BLaER1 (cell line): ENCODE measurements around the gene TSPAN18.

ENCODE experiments used
- H3K27ac ChIP-seq: shearing (Covaris generic); formaldehyde crosslinking; 2 replicates; pipeline ENCODE4 v1.8.1; 2022
- H3K27me3 ChIP-seq: shearing (Covaris generic); formaldehyde crosslinking; 2 replicates; pipeline ENCODE4 v1.8.1; 2022
- H3K36me3 ChIP-seq: shearing (Covaris generic); formaldehyde crosslinking; 2 replicates; pipeline ENCODE4 v1.8.1; 2022
- H3K4me1 ChIP-seq: shearing (Covaris generic); formaldehyde crosslinking; 2 replicates; pipeline ENCODE4 v1.8.1; 2022
- H3K4me2 ChIP-seq: shearing (Covaris generic); formaldehyde crosslinking; 2 replicates; pipeline ENCODE4 v1.8.1; 2022
- H3K4me3 ChIP-seq: shearing (Covaris generic); formaldehyde crosslinking; 2 replicates; pipeline ENCODE4 v1.8.1; 2022
- H3K9ac ChIP-seq: shearing (Covaris generic); formaldehyde crosslinking; 2 replicates; pipeline ENCODE4 v1.8.1; 2022
- H3K9me3 ChIP-seq: shearing (Covaris generic); formaldehyde crosslinking; 2 replicates; pipeline ENCODE4 v1.8.1; 2022
- H4K20me1 ChIP-seq: shearing (Covaris generic); formaldehyde crosslinking; 2 replicates; pipeline ENCODE4 v1.8.1; 2022
- Cebpa-rat ChIP-seq: shearing (Covaris generic); IDR thresholded peaks from 2 replicates; pipeline ENCODE4 v1.8.1; 2022

TSPAN18 gene

DNA sequence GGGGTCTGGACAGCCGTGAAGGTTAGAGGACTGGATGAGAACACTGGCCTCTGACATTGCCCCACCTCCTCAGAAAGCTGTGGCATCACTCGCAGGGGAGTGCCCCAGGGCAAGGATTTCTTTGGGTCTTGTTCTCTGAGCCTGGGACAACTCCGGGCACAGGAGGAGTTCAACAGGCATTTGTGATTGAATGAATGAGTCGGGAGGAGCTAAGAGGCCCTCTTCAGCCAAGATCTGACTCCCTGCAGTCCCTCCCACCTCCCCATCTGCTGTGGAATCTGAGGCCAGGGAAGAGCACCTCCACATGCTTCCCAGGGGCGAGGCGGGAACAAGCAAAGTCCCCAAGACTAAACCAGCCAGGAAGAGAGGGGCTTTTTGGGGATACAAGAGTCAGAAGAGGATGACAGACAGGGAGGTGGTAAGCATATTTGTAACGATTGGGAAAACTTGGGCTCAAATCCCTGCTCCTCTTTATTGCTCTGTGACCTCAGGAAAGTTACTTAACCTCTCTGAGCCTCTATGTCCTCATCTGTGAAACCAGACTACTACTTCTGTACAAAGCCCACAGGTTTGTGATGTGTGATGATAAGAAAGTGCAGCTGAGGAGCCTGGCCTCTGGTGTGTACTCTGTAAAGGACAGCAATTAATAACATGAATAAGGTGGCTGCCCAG is 217.6 kb downstream of the TSPAN18 start:
- Histone ChIP-seq H3K4me1 (peaks cover 97% of the 10 kb centered on the region), H3K27me3 (no peaks in the 10 kb centered on the region), H3K27ac (peak overlapping the region; percentile 91), H3K36me3 (peaks cover 22% of the 10 kb centered on the region), H3K4me2 (peak overlapping the region; percentile 99), H4K20me1 (peaks cover 88% of the 10 kb centered on the region), H3K4me3 (no peak overlapping the region), H3K9me3 (no peaks in the 10 kb centered on the region), H3K9ac (peak overlapping the region; percentile 61)
- TF ChIP-seq Cebpa-rat: no peak

DNA sequence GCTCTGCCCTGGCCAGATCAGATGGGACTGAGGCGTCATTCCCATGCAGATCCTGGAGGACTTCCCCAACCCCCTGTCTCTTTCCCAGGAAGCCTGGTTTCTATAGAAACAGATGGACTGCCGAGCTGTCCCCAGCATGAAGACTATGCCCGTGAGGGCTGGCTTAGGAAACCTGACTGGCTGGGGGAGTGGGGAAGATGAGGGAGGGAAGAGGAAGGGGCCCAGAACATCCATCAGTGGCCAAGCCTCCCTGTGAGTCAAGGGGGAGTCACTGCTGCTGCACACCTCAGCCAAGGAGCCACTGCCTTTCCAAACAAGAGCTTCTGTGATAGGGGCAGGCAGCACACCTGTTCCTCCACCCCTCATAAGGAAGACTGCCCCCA is 218.1 kb downstream of the TSPAN18 start:
- Histone ChIP-seq H3K27me3 (no peaks in the 10 kb centered on the region), H3K4me3 (no peak overlapping the region), H3K27ac (peak overlapping the region; percentile 91), H3K4me1 (peaks cover 92% of the 10 kb centered on the region), H3K36me3 (peaks cover 16% of the 10 kb centered on the region), H3K4me2 (peak overlapping the region; percentile 99), H4K20me1 (peaks cover 83% of the 10 kb centered on the region), H3K9me3 (no peaks in the 10 kb centered on the region), H3K9ac (peak overlapping the region; percentile 47)
- no peak for TF ChIP-seq Cebpa-rat

DNA sequence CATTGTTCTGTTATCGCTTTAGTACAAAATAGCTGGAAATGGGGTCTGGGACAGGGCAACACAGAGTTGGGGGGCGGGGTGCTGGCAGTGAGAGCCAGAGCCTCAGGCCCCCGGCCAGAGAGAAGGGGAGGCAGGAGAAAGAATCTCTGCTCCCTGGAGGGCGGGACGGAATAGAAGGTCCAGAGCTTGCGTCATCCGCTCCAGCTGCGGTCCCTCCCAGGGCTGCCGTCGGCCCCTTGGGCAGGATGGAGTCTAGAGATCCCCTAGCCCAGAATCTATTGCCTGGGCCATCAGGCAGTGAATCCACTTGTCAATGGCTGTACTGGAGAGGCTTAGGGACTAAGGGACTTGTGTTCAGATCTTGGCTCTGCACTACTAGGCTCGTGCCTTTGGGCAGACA is 218.9 kb downstream of the TSPAN18 start:
- Histone ChIP-seq H3K4me2 (peak overlapping the region; percentile 99), H4K20me1 (peaks cover 75% of the 10 kb centered on the region), H3K27me3 (no peaks in the 10 kb centered on the region), H3K4me1 (peaks cover 84% of the 10 kb centered on the region), H3K9ac (peak overlapping the region; percentile 47; the same call in 1 of the 2 replicates), H3K9me3 (no peaks in the 10 kb centered on the region), H3K36me3 (peaks cover 8% of the 10 kb centered on the region), H3K4me3 (0 out of 2 replicates have a peak overlapping the region, but pooled peaks have one; percentile 15), H3K27ac (peak overlapping the region; percentile 91)
- no peak for TF ChIP-seq Cebpa-rat

DNA sequence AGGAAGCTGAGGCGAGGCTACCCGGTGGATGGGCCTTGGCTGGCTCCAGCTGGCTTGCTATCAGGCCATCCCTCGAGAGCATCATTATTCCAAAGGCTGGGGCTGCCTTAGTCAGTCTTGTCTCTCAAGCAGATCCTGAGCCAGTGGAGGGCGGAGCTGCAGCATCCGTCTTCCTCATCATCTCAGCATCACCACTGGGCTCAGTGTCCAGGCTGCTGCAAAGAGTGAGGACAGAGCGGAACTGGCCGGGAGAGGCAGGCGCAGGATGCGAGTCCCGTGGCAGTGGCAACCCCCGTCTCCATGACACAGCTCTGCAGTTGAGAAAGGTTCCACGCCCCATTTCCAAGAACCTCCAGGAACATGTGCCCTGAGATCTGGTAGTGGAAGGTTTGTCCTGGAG is 219.5 kb downstream of the TSPAN18 start:
- no peak overlapping the region for H3K4me3 ChIP-seq
- peak overlapping the region; percentile 67 for H3K9ac ChIP-seq
- H3K4me2 ChIP-seq: peak overlapping the region; percentile 99
- peak overlapping the region; percentile 91 for H3K27ac ChIP-seq
- peaks cover 69% of the 10 kb centered on the region for H4K20me1 ChIP-seq
- no peaks in the 10 kb centered on the region for H3K27me3 ChIP-seq
- H3K9me3 ChIP-seq: no peaks in the 10 kb centered on the region
- 0 out of 2 replicates have a peak, but pooled peaks cover 4% of the 10 kb centered on the region for H3K36me3 ChIP-seq
- peaks cover 82% of the 10 kb centered on the region for H3K4me1 ChIP-seq
- TF ChIP-seq Cebpa-rat: no peak

DNA sequence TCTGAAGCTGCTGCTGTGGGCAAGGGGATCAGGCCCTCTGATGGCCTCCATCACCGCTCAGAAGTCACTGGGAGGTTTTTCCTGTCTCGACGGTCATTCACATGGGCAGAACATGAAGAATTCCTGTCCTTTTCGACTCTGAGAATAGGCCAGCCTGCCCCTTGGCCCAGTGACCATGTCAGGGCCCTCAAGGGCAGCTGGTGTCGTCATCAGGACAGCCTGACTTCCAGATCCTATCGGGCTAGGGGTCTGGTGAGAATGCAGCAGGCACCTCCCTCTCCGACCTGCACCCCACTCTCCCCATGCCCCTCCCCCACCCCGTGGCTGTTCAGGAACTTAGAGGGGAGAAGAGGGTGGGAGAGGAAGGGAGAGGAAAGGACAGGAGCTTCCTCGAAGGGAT is 220.4 kb downstream of the TSPAN18 start:
- Histone ChIP-seq H3K27ac (peak overlapping the region; percentile 91), H3K9me3 (no peaks in the 10 kb centered on the region), H3K27me3 (no peaks in the 10 kb centered on the region), H3K9ac (peak overlapping the region; percentile 67), H4K20me1 (peaks cover 66% of the 10 kb centered on the region), H3K4me2 (peak overlapping the region; percentile 99), H3K4me3 (no peak overlapping the region), H3K36me3 (0 out of 2 replicates have a peak, but pooled peaks cover 4% of the 10 kb centered on the region), H3K4me1 (peaks cover 82% of the 10 kb centered on the region)
- no peak for TF ChIP-seq Cebpa-rat

DNA sequence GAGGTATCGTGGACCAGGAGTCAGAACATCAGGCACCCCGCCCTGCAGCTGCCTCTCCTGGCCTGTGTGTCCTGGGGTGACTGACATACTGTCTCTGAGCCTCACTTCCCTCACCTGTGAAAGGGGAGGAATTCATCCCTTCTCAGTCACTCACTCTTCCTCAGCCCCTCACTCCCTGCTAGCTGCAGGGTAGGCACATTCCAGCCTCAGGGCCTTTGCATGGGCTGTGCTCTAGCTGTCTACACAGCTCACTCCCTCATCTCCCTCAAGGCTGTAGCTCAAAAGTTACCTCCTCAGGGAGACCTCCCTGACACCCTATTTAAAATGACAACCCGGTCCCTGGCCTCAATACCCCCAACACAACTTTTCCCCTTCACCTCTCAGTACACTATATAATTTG is 221.4 kb downstream of the TSPAN18 start:
- Histone ChIP-seq H3K4me3 (no peak overlapping the region; the same call in 1 of the 2 replicates), H3K4me2 (peak overlapping the region; percentile 99), H3K4me1 (peaks cover 82% of the 10 kb centered on the region), H3K9me3 (no peaks in the 10 kb centered on the region), H3K27ac (no peak overlapping the region; the same call in 1 of the 2 replicates), H3K9ac (peak overlapping the region; percentile 96; the same call in 1 of the 2 replicates), H3K27me3 (no peaks in the 10 kb centered on the region), H4K20me1 (peaks cover 62% of the 10 kb centered on the region), H3K36me3 (0 out of 2 replicates have a peak, but pooled peaks cover 4% of the 10 kb centered on the region)
- no peak for TF ChIP-seq Cebpa-rat

DNA sequence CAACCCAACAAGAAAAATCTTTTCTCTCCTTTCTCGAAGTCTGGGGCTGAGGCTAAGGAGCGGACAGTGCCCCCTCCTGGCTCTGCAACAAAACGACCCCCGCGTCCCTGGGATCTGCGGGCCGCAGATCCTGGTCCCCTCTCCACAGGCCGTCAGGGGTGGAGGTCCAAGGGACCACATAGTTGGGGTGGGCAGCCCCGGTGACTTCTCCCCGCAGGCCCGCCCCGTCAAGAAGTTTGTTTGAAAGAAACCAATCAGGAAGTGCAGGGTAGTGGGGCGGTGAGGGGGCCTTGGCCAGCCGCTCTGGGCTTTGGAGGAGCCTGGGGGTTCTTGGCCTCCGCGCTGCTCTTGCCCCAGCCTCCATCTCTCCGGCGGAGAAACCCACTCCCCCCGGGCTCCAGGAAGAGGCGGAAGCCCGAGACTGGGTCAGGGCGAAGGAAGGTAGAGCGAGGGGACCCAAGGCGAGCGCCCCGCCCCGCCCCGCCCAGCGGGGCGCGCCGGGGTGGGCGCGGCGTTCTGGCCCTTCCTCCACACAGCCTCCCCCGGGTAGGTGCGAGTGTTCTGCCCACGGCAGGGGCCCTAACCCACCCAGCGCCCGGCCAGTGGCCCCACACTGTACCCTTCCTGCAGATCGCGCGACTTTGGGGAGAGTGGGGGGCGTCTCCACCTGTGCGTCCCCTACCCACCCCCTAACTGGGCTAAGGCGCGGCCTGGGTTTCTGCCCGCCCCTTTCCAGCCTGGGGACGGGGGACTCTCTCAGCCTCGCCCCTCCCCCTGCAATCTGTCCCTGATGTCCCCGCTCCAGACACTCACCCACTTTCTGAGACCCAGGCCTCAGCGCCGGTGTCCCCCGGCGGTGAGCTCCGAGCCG is 222.6 kb downstream of the TSPAN18 start:
- Histone ChIP-seq H3K4me1 (peaks cover 82% of the 10 kb centered on the region), H3K9ac (peak overlapping the region; percentile 96), H3K27ac (peak overlapping the region; percentile 98), H3K27me3 (no peaks in the 10 kb centered on the region), H3K4me3 (peak overlapping the region; percentile 96), H3K9me3 (no peaks in the 10 kb centered on the region), H4K20me1 (peaks cover 50% of the 10 kb centered on the region), H3K36me3 (0 out of 2 replicates have a peak, but pooled peaks cover 4% of the 10 kb centered on the region), H3K4me2 (peak overlapping the region; percentile 99)
- TF ChIP-seq Cebpa-rat: no peak

DNA sequence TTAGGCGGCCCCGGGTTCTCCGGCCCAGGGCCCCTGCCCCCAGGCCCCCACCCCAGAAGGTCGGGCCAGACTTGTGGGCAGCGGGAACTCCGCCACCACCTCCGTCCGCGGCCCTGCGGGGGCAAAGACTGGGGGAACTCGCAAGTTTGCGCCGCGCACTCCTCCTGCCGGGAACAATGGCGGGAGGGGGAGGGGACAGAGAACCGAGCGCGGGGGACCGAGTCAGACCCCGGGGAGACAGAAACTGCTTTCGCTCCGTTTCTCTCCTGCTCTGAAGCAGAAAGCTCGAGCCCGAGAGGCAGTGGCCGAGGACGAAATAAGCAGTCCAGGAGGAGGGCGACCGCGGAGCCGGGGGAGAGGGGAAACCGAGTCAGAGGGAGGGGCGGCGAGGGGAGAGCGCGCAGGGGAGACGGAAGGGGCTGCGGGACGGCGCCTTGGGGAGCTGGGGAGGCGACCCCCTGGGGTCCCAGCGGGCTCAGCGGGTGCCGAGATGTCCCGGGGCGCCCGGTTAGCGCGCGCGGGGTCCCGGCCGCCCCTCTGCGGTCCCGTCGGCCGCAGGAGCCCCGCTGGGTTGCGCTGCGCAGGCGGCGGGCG is 223.4 kb downstream of the TSPAN18 start:
- peak overlapping the region; percentile 96 for H3K9ac ChIP-seq
- peaks cover 82% of the 10 kb centered on the region for H3K4me1 ChIP-seq
- H3K4me2 ChIP-seq: peak overlapping the region; percentile 99
- peak overlapping the region; percentile 98 for H3K27ac ChIP-seq
- peak overlapping the region; percentile 96 for H3K4me3 ChIP-seq
- H3K9me3 ChIP-seq: no peaks in the 10 kb centered on the region
- 0 out of 2 replicates have a peak, but pooled peaks cover 4% of the 10 kb centered on the region for H3K36me3 ChIP-seq
- no peaks in the 10 kb centered on the region for H3K27me3 ChIP-seq
- no peak for TF ChIP-seq Cebpa-rat
- H4K20me1 ChIP-seq: peaks cover 42% of the 10 kb centered on the region

DNA sequence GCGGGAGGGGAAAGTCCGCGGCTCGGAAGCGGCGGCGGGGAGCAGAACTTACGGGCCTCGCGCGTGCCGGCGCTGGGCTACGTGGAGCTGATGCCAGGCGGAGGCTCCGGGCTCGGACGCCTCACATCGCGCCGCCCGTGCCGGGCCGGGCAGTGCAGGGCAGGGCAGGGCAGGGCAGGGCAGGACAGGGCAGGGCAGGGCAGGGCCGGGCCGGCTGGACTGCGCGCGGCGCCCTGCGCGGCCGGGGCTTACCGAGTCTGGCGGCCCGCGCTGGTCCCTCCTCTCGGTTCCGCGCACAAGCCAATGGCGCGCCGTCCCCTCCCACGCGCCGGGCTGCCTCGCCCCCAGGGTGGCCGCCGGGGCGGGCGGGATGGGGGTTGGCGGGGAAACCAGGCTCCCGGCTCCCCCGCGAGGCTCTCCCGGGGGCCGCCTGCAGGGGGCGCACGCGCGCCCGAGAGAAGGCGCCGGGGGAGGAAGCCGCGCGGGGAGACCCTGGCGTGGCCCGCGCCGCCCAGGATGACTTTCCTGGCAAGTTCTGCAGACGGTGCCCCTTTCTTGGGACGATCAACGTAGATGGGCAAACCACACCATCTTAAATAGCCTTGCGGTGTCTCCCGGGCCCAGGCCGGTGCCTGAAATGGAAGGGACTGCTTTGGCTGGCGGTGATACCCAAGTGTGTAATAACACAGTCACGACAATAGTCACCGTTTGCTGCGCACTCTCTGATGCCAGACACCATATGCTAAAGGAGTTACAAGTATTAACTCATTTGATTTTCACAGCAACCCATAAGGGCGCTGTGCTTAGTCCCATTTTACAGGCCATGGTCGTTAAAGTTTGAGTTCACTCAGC is 224.1 kb downstream of the TSPAN18 start, which contains the start of gene TP53I11:
Gene TP53I11 (minus strand): TSS at position 259 of the 852 bp plus-strand sequence. CDS start 12,548 bp downstream, outside the sequence.
- H4K20me1 ChIP-seq: peaks cover 35% of the 10 kb centered on the region
- no peaks in the 10 kb centered on the region for H3K9me3 ChIP-seq
- peaks cover 82% of the 10 kb centered on the region for H3K4me1 ChIP-seq
- 0 out of 2 replicates have a peak, but pooled peaks cover under 1% of the 10 kb centered on the region for H3K36me3 ChIP-seq
- H3K9ac ChIP-seq: peak within 1 kb of the TSS; percentile 96
- H3K27me3 ChIP-seq: no peaks in the 10 kb centered on the region
- peak within 1 kb of the TSS; percentile 99 for H3K4me2 ChIP-seq
- H3K4me3 ChIP-seq: peak within 1 kb of the TSS; percentile 96
- TF ChIP-seq Cebpa-rat: no peak
- peak within 1 kb of the TSS; percentile 98 for H3K27ac ChIP-seq
